ENCODE data around the gene TNFAIP8L2.
"Not testable (repeated sequence)": the region's sequence is repeated elsewhere in the genome, so short reads cannot be mapped to it uniquely, and the experiment has no call there.

TNFAIP8L2 gene

DNA sequence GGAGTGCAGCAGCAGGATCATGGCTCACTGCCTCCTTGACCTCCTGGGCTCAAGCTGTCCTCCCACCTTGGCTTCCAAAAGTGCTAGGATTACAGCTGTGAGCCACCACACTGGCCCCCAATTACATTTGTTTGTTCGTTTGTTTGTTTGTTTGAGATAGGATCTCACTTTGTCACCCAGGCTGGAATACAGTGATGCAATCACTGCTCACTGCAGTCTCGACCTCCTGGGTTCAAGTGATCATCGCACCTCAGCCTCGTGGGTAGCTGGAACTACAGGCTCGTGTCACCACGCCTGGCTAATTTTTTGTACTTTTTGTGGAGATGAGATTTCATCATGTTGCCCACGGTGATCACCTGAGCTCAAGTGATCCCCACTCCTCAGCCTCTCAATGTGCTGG is 35.6 kb downstream of the TNFAIP8L2 start:
- no peak for TF ChIP-seq CTCF (IDR thresholded peaks at IDR 0.05; ENCODE audit: poor library complexity, severe bottlenecking)
- ATAC-seq (ENCODE audit: low read depth) (no peak), DNase-seq (ENCODE audit: low spot score) (no peak)
- H3K27me3 ChIP-seq (ENCODE audit: insufficient read depth, poor library complexity, severe bottlenecking): no peaks in the 10 kb centered on the region
- H3K27ac ChIP-seq (ENCODE audit: poor library complexity, severe bottlenecking): no peak overlapping the region
- peaks cover 2% of the 10 kb centered on the region for H3K9me3 ChIP-seq (ENCODE audit: severe bottlenecking)
- peaks cover 13% of the 10 kb centered on the region for H3K4me1 ChIP-seq (ENCODE audit: insufficient read depth, poor library complexity, severe bottlenecking)
- H3K4me3 ChIP-seq (ENCODE audit: severe bottlenecking): no peak overlapping the region
- H3K36me3 ChIP-seq (ENCODE audit: low read depth): peaks cover 8% of the 10 kb centered on the region

- Histone ChIP-seq H3K4me3 (ENCODE audit: severe bottlenecking) (no peak overlapping the region), H3K4me1 (ENCODE audit: insufficient read depth, poor library complexity, severe bottlenecking) (peaks cover 13% of the 10 kb centered on the region), H3K27ac (ENCODE audit: poor library complexity, severe bottlenecking) (peak overlapping the region; percentile 96), H3K9me3 (ENCODE audit: severe bottlenecking) (no peaks in the 10 kb centered on the region), H3K27me3 (ENCODE audit: insufficient read depth, poor library complexity, severe bottlenecking) (no peaks in the 10 kb centered on the region), H3K36me3 (ENCODE audit: low read depth) (peaks cover 8% of the 10 kb centered on the region)
- ATAC-seq (ENCODE audit: low read depth) (no peak), DNase-seq (ENCODE audit: low spot score) (no peak)
- TF ChIP-seq CTCF (IDR thresholded peaks at IDR 0.05; ENCODE audit: poor library complexity, severe bottlenecking): no peak
Observed at GRCh38 chr1:151193304-151193703, 36.9 kb downstream of the TNFAIP8L2 start.

GRCh38 chr1:151193856-151194255 is 37.4 kb downstream of the TNFAIP8L2 start:
- DNase-seq (ENCODE audit: low spot score) (no peak), ATAC-seq (ENCODE audit: low read depth) (no peak)
- Histone ChIP-seq H3K9me3 (ENCODE audit: severe bottlenecking) (no peaks in the 10 kb centered on the region), H3K36me3 (ENCODE audit: low read depth) (peaks cover 8% of the 10 kb centered on the region), H3K4me3 (ENCODE audit: severe bottlenecking) (peak overlapping the region; percentile 41), H3K27ac (ENCODE audit: poor library complexity, severe bottlenecking) (peak overlapping the region; percentile 96), H3K4me1 (ENCODE audit: insufficient read depth, poor library complexity, severe bottlenecking) (peaks cover 11% of the 10 kb centered on the region), H3K27me3 (ENCODE audit: insufficient read depth, poor library complexity, severe bottlenecking) (no peaks in the 10 kb centered on the region)
- no peak for TF ChIP-seq CTCF (IDR thresholded peaks at IDR 0.05; ENCODE audit: poor library complexity, severe bottlenecking)

- H3K9me3 ChIP-seq (ENCODE audit: severe bottlenecking); H3K27me3 ChIP-seq (ENCODE audit: insufficient read depth, poor library complexity, severe bottlenecking); H3K4me1 ChIP-seq (ENCODE audit: insufficient read depth, poor library complexity, severe bottlenecking); H3K36me3 ChIP-seq (ENCODE audit: low read depth): not testable (repeated sequence)
- peak; percentile 98 for DNase-seq (ENCODE audit: low spot score)
- ATAC-seq (ENCODE audit: low read depth): peak; percentile 57
- Histone ChIP-seq H3K4me3 (ENCODE audit: severe bottlenecking) (peak overlapping the region; percentile 41), H3K27ac (ENCODE audit: poor library complexity, severe bottlenecking) (peak overlapping the region; percentile 96)
Observed at GRCh38 chr1:151194894-151195594, 38.6 kb downstream of the TNFAIP8L2 start.

DNA sequence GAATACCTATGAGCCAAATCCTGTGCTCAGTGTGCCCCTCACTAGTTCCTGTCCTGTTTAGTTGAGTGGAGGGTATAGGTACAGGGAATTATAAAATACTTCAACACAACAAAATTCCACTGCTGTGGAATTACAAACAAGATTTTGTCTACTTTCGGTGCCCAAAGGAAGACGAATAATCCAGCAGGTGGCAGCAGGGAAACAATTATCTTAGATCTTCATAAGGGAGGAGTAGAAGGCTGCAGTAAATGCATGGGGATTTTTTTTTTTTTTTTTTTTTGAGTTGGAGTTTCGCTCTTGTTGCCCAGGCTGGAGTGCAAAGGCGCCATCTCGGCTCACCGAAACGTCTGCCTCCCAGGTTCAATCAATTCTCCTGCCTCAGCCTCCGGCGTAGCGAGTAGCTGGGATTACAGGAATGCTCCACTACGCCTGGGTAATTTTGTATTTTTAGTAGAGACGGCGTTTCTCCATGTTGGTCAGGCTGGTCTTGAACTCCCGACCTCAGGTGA is 39.9 kb downstream of the TNFAIP8L2 start:
- H3K27me3 ChIP-seq (ENCODE audit: insufficient read depth, poor library complexity, severe bottlenecking): no peaks in the 10 kb centered on the region
- no peak for DNase-seq (ENCODE audit: low spot score)
- ATAC-seq (ENCODE audit: low read depth): peak; percentile 40
- peak; percentile 84 for TF ChIP-seq CTCF (IDR thresholded peaks at IDR 0.05; ENCODE audit: poor library complexity, severe bottlenecking)
- peak overlapping the region; percentile 41 for H3K4me3 ChIP-seq (ENCODE audit: severe bottlenecking)
- peaks cover 18% of the 10 kb centered on the region for H3K4me1 ChIP-seq (ENCODE audit: insufficient read depth, poor library complexity, severe bottlenecking)
- peaks cover 17% of the 10 kb centered on the region for H3K36me3 ChIP-seq (ENCODE audit: low read depth)
- H3K9me3 ChIP-seq (ENCODE audit: severe bottlenecking): no peaks in the 10 kb centered on the region
- peak overlapping the region; percentile 96 for H3K27ac ChIP-seq (ENCODE audit: poor library complexity, severe bottlenecking)

Measured in RWPE2 (cell line).